Omental fat pad (tissue), 4 donors: ENCODE results near the gene PAPPA2. TPM values are rescaled to one million over a fixed set of nuclear protein-coding genes. Genes with fewer than 3 reads are reported as not detected.

Experiments used
- ATAC-seq: fragments of 150-250 bp; one replicate; pipeline ENCODE4 v1.9.1; 2016; ENCODE audit warnings: mild to moderate bottlenecking, moderate library complexity; ENCODE audit not compliant: low FRiP score
- DNase-seq: peaks from one replicate; pipeline ENCODE4 v3.0.0-alpha.2; 2019; ENCODE audit warnings: low spot score
- CTCF ChIP-seq, 3 donors: fragments of 450-650 bp; IDR thresholded peaks; one replicate each; pipeline ENCODE4 v1.5.1; 2016 to 2017; ENCODE audit warnings: antibody characterized with exemption in 3 of 3, mild to moderate bottlenecking in 3 of 3, moderate library complexity in 2 of 3
- total RNA-seq, 4 donors: library from RNA; depleted of rRNA; stranded (reverse); fragments of >200 nt; gene quantifications; one replicate each; pipeline ENCODE4 v1.1.0, GENCODE V29; 2016

The PAPPA2 gene
- total RNA-seq, 4 donors from 2014 or later: 0.63 to 5.6 (median 1.6) TPM

GRCh38 chr1:176575991-176576390, 113.0 kb downstream of the PAPPA2 start:
- DNase-seq: no peak
- ATAC-seq: no peak
- TF ChIP-seq CTCF (IDR thresholded peaks at IDR 0.05): no peak

DNA sequence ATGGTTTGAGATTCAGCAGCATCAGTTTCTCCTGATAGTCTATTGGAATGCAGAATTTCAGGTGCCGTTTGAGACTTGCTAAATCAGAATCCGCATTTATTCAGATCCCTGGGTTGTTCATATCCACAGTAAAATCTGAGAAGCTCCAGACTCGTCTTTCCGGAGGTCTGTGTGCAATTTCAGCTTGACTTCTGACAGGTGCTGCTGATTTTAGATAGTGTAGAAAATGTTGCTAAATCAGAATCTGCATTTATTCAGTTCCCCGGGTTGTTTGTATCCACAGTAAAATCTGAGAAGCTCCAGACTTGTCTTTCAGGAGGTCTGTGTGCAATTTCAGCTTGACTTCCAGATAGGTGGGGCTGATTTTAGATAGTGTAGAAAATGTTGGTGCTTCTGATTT, 113.7 kb downstream of the PAPPA2 start:
- ATAC-seq (no peak), DNase-seq (no peak)
- TF ChIP-seq CTCF (IDR thresholded peaks at IDR 0.05): no peak

DNA sequence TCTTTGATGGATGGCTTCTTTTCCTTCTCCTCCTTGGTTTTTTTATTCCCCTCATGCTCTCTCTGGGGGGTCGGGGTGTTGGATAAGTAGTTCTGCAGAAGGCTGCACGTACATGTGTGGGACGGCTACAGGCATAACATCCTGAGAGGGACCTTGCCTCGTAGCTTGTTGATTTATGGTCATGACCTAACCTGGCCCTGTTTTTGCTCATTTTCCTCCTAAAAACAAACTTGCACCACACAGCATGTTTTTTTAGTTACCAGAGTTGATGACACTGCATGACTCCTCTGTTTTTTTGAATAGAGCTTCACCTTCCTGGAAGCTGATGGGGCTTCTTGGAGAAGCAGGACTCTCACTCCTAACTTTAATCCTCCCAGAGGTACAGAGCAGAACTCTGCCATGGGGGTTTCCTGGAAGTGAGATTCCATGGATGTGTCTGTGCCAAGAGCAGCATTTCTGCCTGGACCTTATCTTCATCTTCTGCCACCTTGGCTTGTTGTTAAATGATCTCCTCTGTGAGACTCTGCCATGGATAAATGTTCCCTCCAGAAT, 114.7 kb downstream of the PAPPA2 start:
- no peak for TF ChIP-seq CTCF (IDR thresholded peaks at IDR 0.05)
- DNase-seq (no peak), ATAC-seq (peak; percentile 70)

DNA sequence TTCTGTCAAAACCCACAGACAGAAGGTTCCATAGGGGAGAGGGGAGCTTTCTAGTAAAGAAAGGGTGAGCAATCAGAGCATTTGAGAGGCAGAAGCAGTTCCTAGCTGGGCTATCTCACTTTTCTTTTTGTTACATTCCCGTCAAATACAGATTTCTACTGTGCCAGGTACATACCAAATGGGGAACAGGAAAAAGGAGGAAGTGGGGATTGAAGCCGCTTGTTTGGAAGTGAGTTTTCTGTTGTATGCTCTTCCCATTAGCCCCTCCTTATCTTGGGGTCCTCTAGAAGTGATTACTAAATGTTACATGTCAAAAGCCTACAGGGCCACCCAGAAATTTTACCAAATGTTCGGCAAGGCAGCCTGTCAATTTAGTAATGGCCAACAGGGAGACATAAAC, 116.1 kb downstream of the PAPPA2 start:
- TF ChIP-seq CTCF (IDR thresholded peaks at IDR 0.05): no peak
- DNase-seq (no peak), ATAC-seq (no peak)

- ATAC-seq (peak; percentile 14), DNase-seq (no peak)
- no peak for TF ChIP-seq CTCF (IDR thresholded peaks at IDR 0.05)
Measured at GRCh38 chr1:176595217-176595616, 132.2 kb downstream of the PAPPA2 start.

GRCh38 chr1:176601348-176601747, 138.4 kb downstream of the PAPPA2 start:
- no peak for TF ChIP-seq CTCF (IDR thresholded peaks at IDR 0.05)
- no peak for DNase-seq
- ATAC-seq: no peak

DNA sequence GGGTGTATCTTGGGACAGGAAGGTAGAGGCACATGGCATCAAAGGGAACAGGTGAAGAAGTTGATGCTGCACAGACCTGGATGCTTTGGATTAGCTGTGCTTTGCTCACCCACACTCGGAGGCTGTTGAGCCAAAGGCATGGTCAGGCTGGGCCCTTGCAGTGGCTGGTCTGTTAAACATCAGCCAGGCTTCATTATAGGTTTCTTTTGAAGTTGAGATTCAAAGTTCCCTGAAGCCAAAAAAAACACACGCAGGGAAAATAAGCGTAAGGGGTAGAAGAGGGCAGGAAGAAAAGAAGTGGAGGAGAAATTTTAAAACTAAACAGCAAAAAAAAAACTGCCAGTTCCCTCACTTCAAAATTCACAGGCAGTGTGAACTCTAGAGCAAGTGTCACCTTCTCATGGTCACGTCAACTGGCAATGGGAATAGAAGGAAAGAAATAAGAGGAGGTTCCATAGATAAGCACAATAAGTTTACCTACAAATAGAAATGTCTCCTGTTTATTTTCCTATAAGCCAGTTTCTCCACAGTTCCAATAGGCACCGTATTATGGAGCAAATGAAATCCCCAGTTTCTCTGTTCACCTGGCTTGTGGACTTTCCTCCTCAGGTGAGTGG, 139.5 kb downstream of the PAPPA2 start:
- DNase-seq: no peak
- TF ChIP-seq CTCF (IDR thresholded peaks at IDR 0.05): no peak
- ATAC-seq: no peak
